Mucosa of descending colon (tissue), 3 donors: ENCODE data around the gene USP50. TPM values are rescaled to one million over a fixed set of nuclear protein-coding genes. Genes with fewer than 3 reads are reported as not detected.

Source experiments
- ATAC-seq: fragments of 200-7000 bp; cut with Tn5 transposase; one replicate; pipeline ENCODE4 v1.9.1; 2020; ENCODE audit warnings: mild to moderate bottlenecking, moderate library complexity
- DNase-seq, 3 donors: peaks; one replicate each; pipeline ENCODE4 v3.0.0-alpha.2; 2020
- H3K36me3 ChIP-seq: fragments of 200-600 bp; one replicate; pipeline ENCODE4 v1.8.0; 2021; ENCODE audit warnings: low read depth, mild to moderate bottlenecking
- H3K4me1 ChIP-seq: fragments of 200-600 bp; one replicate; pipeline ENCODE4 v1.8.0; 2021; ENCODE audit warnings: low read depth, mild to moderate bottlenecking
- H3K4me3 ChIP-seq: fragments of 200-600 bp; one replicate; pipeline ENCODE4 v1.8.0; 2021; ENCODE audit warnings: mild to moderate bottlenecking
- H3K9me3 ChIP-seq: fragments of 200-600 bp; one replicate; pipeline ENCODE4 v1.8.0; 2021; ENCODE audit warnings: mild to moderate bottlenecking
- intact Hi-C, 2 donors: fragments of 100-400 bp; cut with DNase I in 1 of 2; cut with micrococcal nuclease in 1 of 2; formaldehyde crosslinking; loops; one replicate each; pipeline versions ENCODE4 v1.11.0 to v1.11.1; 2022; cut with DNase I, micrococcal nuclease
- total RNA-seq, 3 donors: library from RNA; stranded (reverse); fragmentation: NEBNext Ultra II Directional in 2 of 3; extraction: Animal tissue kit (Norgen Biotek cat#: 25700) in 2 of 3; gene quantifications; one replicate each; pipeline versions ENCODE4 v1.2.1 to v1.2.4, GENCODE V29; 2021 to 2023
- TF ChIP-seq, protein P1 (sequence below): fragments of 200-600 bp; IDR thresholded peaks from one replicate; pipeline ENCODE4 v1.8.0; 2022; ENCODE audit warnings: antibody characterized with exemption, mild to moderate bottlenecking
- donor health status: DM: no; HTN: no; CAD: no; lungs with moderate emphysema.
- donor health status: DM: no; HTN: no; CAD: no.
- donor health status: DM: no; HTN: yes; CAD: no.

The USP50 gene
- total RNA-seq, 3 donors from 2014 or later, result 0.38 to 0.55 TPM; not detected in 1

DNA sequence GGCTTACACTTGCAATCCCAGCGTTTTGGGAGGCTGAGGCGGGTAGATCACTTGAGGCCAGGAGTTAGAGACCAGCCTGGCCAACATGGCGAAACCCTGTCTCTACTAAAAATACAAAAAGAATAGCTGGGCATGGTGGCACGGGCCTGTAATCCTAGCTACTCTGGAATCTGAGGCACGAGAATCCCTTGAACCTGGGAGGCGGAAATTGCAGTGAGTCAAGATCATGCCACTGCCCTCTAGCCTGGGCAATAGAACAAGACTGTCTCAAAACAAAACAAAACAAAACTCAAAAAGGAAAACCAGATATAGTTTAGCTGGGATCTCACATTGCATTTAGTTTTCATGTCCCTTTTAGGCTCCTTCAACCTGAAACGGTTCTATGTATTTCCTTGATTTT lies 2.9 kb upstream of the USP50 start:
- DNase-seq (no peak), ATAC-seq (no peak)

DNA sequence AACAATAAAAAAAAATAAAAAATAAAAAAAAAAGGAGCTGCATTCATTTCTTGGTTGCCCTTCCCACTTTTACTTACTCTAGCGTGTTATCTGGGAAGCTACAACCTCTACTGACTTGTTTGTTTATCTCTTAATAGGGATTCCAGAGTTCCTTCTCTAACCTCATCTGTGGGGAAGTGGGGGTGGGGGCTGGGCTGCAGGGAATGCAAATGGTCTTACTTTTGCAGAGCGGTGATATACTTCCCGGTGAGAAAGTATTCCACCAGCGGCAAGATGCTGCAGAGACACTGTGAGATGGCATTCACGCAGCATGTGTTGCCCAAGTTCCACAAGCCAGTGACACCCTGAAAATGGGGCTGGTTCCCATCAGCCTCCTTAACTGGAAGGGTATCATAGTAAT lies 2.1 kb downstream of the USP50 start:
- TF ChIP-seq, protein P1, sequence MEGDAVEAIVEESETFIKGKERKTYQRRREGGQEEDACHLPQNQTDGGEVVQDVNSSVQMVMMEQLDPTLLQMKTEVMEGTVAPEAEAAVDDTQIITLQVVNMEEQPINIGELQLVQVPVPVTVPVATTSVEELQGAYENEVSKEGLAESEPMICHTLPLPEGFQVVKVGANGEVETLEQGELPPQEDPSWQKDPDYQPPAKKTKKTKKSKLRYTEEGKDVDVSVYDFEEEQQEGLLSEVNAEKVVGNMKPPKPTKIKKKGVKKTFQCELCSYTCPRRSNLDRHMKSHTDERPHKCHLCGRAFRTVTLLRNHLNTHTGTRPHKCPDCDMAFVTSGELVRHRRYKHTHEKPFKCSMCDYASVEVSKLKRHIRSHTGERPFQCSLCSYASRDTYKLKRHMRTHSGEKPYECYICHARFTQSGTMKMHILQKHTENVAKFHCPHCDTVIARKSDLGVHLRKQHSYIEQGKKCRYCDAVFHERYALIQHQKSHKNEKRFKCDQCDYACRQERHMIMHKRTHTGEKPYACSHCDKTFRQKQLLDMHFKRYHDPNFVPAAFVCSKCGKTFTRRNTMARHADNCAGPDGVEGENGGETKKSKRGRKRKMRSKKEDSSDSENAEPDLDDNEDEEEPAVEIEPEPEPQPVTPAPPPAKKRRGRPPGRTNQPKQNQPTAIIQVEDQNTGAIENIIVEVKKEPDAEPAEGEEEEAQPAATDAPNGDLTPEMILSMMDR, result no peak
- no peak overlapping the region for H3K4me3 ChIP-seq
- no peaks in the 10 kb centered on the region for H3K36me3 ChIP-seq
- DNase-seq (no peak), ATAC-seq (no peak)
- intact Hi-C loops, result no loop called here
- H3K4me1 ChIP-seq, result no peaks in the 10 kb centered on the region
- no peaks in the 10 kb centered on the region for H3K9me3 ChIP-seq

More for the DNA sequence above, 2.9 kb upstream of the USP50 start:
- no peaks in the 10 kb centered on the region for H3K9me3 ChIP-seq
- TF ChIP-seq, protein P1, result no peak
- H3K4me3 ChIP-seq, result no peak overlapping the region
- intact Hi-C loops, result no loop called here
- H3K36me3 ChIP-seq, result no peaks in the 10 kb centered on the region
- H3K4me1 ChIP-seq, result no peaks in the 10 kb centered on the region

DNA sequence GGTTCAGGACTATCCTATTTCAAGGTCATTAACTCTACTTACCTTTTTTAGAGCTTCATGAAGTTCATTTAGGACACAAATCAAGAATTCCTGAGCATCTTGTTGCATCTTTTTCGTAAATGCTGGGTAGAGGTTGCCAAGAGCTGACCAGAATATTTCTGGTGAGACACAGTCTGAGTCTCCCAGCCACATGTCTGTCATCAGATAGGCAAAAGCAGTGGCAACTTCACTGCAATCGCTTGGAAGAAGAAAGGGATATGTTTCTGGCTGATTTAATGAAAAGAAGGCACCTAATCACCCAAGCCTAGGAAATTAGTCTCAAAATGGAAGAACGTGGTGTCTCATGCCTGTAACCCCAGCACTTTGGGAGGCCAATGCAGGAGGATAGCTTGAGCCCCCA lies 2.9 kb downstream of the USP50 start:
- TF ChIP-seq, protein P1, result no peak
- DNase-seq (no peak), ATAC-seq (no peak)
- Histone ChIP-seq H3K36me3 (no peaks in the 10 kb centered on the region), H3K9me3 (no peaks in the 10 kb centered on the region), H3K4me3 (no peak overlapping the region), H3K4me1 (no peaks in the 10 kb centered on the region)
- intact Hi-C loops, result no loop called here

DNA sequence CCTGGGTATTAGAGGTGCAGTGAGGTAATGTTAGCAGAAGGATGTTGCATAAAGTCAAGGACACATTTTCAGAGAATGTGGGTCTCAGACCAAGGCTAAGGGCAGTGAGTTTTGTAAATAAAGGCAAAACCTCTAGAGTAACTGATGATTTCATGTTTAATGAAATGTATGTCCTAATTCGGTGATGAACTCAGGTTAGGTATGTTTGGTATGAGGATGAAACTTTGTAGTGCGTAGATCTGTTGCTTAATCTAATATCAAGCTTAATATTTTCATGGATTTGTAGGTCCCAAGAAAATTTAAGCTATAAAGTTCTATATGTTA lies 3.6 kb downstream of the USP50 start:
- no peaks in the 10 kb centered on the region for H3K4me1 ChIP-seq
- H3K4me3 ChIP-seq, result no peak overlapping the region
- intact Hi-C loops, result no loop called here
- TF ChIP-seq, protein P1, result no peak
- ATAC-seq (no peak), DNase-seq (no peak)
- H3K36me3 ChIP-seq, result no peaks in the 10 kb centered on the region
- H3K9me3 ChIP-seq, result no peaks in the 10 kb centered on the region

DNA sequence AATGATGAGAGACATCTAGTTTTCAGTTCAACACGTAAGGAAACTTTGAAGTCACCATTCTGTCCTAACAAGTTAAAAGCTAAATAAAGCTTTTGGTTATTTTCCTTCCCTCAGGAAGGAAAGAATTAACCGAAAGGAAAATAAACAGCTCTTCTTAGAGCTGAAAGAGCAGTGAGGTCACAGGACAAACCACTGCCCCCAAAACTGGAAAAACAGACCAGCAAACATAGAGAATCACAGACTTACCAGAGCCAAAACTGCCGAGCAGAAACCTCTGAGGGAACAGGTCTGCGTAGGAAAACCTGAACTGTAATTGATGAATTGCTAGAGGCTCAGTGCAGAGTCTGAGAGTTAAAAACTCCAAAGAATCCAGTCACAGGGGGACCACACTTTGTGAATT lies 14.7 kb downstream of the USP50 start:
- no peak for DNase-seq
- no peak overlapping the region for H3K4me3 ChIP-seq
- H3K9me3 ChIP-seq, result no peaks in the 10 kb centered on the region
- intact Hi-C loops, result no loop called here
- no peak for ATAC-seq
- no peaks in the 10 kb centered on the region for H3K4me1 ChIP-seq
- TF ChIP-seq, protein P1, result no peak
- H3K36me3 ChIP-seq, result no peaks in the 10 kb centered on the region

DNA sequence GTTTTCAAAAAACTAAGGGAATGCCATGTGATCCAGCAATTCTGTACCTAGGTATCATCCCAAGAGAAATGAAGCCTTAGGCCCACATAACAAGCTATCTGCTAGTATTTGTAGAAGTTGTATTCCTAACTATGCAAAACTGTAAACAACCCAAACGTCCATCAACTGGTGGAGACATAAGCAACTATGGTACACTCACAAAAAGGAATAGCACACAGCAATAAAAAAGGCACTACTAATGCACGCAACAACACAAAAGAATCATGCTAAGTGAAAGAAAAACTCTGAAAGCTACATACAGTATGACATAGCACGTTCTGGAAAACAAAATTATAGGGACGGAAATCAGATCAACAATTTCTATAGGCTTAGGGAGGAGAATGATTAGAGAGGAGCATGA lies 15.3 kb downstream of the USP50 start:
- no peaks in the 10 kb centered on the region for H3K9me3 ChIP-seq
- no peak for ATAC-seq
- intact Hi-C loops, result no loop called here
- no peaks in the 10 kb centered on the region for H3K36me3 ChIP-seq
- H3K4me1 ChIP-seq, result no peaks in the 10 kb centered on the region
- TF ChIP-seq, protein P1, result no peak
- no peak for DNase-seq
- no peak overlapping the region for H3K4me3 ChIP-seq
